ENCODE results near the gene CHMP6.

GRCh38 chr17:81034779-81035520 lies 43.3 kb downstream of the CHMP6 start, which contains the start of gene BAIAP2:
- TF ChIP-seq, protein P1, sequence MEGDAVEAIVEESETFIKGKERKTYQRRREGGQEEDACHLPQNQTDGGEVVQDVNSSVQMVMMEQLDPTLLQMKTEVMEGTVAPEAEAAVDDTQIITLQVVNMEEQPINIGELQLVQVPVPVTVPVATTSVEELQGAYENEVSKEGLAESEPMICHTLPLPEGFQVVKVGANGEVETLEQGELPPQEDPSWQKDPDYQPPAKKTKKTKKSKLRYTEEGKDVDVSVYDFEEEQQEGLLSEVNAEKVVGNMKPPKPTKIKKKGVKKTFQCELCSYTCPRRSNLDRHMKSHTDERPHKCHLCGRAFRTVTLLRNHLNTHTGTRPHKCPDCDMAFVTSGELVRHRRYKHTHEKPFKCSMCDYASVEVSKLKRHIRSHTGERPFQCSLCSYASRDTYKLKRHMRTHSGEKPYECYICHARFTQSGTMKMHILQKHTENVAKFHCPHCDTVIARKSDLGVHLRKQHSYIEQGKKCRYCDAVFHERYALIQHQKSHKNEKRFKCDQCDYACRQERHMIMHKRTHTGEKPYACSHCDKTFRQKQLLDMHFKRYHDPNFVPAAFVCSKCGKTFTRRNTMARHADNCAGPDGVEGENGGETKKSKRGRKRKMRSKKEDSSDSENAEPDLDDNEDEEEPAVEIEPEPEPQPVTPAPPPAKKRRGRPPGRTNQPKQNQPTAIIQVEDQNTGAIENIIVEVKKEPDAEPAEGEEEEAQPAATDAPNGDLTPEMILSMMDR (conservative IDR thresholded peaks at IDR 0.05) = no peak
- no peak for TF ChIP-seq EZH2 (IDR thresholded peaks at IDR 0.05; ENCODE audit: low read depth)

Measured in PC-9 (cell line).